ENCODE data around the gene KRT76. TPM values are rescaled to one million over a fixed set of nuclear protein-coding genes. Genes with fewer than 3 reads are reported as not detected.

KRT76 gene
- total RNA-seq = not detected

DNA sequence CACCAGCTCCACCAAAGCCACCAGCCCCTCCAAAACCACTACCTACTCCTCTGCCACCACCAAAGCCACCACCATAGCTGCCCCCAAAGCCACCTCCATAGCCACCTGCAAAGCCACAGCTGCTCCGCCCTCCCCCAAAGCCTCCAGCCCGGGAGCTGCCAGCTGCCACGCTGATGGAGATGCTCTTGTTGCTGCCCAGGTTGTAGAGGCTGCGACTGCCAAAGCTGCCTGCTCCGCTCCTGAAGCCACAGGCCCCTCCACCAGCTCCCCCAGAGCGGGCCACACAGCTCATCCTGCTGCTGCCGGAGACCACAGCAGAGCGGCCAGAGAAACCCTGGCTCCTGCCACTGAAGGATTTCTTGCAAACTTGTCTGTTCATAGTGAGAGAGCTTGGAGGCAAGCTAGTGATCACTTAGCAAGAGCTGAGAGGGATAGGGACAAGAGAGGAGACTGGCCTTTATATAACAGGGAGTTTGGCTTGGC lies at the start of gene KRT76:
Gene KRT76 (minus strand): TSS at position 433 of the 483 bp plus-strand sequence. CDS start 54 bp downstream, at position 379.
- ChIA-PET CTCF (interaction anchor here (1.4 kb wide), 1 partner anchor 12 kb away, joined by 3 read pairs; no protein-coding TSS in a partner anchor), POLR2A (no interaction called here)
- ATAC-seq (no peak), DNase-seq (no peak)
- H3K27ac Mint-ChIP-seq = no peak within 1 kb of the TSS
- H3K4me1 Mint-ChIP-seq (ENCODE audit: low read depth) = no peaks in the 10 kb centered on the region
- intact Hi-C loops (cut with micrococcal nuclease) = no loop called here
- H3K36me3 Mint-ChIP-seq (ENCODE audit: low read depth) = no peaks in the 10 kb centered on the region
- no peaks in the 10 kb centered on the region for H3K9me3 Mint-ChIP-seq
- H3K27me3 Mint-ChIP-seq = no peaks in the 10 kb centered on the region
- TF ChIP-seq, protein P1, sequence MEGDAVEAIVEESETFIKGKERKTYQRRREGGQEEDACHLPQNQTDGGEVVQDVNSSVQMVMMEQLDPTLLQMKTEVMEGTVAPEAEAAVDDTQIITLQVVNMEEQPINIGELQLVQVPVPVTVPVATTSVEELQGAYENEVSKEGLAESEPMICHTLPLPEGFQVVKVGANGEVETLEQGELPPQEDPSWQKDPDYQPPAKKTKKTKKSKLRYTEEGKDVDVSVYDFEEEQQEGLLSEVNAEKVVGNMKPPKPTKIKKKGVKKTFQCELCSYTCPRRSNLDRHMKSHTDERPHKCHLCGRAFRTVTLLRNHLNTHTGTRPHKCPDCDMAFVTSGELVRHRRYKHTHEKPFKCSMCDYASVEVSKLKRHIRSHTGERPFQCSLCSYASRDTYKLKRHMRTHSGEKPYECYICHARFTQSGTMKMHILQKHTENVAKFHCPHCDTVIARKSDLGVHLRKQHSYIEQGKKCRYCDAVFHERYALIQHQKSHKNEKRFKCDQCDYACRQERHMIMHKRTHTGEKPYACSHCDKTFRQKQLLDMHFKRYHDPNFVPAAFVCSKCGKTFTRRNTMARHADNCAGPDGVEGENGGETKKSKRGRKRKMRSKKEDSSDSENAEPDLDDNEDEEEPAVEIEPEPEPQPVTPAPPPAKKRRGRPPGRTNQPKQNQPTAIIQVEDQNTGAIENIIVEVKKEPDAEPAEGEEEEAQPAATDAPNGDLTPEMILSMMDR (IDR thresholded peaks at IDR 0.05) = no peak
- H3K4me3 Mint-ChIP-seq = no peak within 1 kb of the TSS

DNA sequence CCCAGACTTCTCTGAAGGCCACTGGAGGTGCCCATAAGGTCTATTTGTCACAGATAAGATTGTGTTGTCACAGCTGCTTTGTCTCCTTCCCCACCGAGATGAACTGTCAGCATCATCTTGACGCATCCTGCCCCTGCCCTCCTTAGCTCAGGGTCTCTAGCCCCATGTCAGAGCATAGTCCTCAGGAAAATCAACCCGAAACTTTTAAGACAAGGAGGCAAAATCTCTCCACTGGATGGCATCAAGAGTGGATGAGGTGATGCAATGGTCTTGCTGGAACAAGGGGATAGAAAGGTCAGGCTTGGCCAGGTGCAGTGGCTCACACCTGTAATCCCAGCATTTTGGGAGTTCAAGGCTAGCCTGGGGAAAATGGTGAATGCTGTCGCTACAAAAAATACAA lies 48.8 kb upstream of the KRT76 start:
- POLR2A ChIA-PET = no interaction called here
- intact Hi-C loops (cut with micrococcal nuclease) = no loop called here

DNA sequence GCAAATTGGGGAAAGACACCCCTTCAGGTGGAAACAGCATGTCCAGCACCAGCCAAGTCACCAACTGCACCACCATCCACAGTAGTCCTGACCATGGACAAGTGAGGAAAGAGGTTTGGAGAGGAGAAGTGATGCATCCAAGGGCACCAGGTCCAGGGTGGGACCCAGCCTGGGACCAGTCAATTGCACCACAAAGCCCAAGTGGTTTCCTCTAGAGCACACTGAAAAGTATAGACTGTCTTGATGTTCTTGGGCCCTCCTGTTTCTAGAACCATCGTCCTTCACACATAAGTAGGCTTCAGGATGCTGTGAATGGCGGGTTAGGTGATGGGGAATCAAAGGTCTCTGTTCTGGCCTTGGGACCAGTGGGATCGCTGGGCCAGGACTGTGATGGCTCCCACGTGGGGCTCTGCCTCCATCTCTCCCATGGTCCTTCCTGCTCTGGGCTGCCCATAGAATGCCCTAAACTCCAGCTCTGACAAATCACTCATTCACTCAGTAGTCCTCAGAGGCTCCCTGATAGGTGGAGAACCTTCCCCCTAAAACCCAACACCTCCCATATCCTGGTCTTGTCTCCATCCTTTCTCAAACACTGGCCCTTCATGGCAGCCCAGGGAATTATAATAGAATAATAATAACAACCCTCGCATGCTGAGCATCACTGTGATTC lies 47.7 kb upstream of the KRT76 start:
- no peak overlapping the region for H3K27ac Mint-ChIP-seq
- POLR2A ChIA-PET = no interaction called here
- CTCF ChIA-PET = interaction anchor here (1.3 kb wide), 1 partner anchor 55 kb away, joined by 3 read pairs; no protein-coding TSS in a partner anchor

More for the DNA sequence above, 48.8 kb upstream of the KRT76 start:
- TF ChIP-seq, protein P1 (IDR thresholded peaks at IDR 0.05) = no peak
- Mint-ChIP-seq H3K4me1 (ENCODE audit: low read depth) (peaks cover 13% of the 10 kb centered on the region), H3K36me3 (ENCODE audit: low read depth) (no peaks in the 10 kb centered on the region), H3K4me3 (no peak overlapping the region), H3K27ac (no peak overlapping the region), H3K27me3 (no peaks in the 10 kb centered on the region), H3K9me3 (no peaks in the 10 kb centered on the region)
- ATAC-seq (no peak), DNase-seq (no peak)
- CTCF ChIA-PET = interaction anchor here (1.3 kb wide), 1 partner anchor 54 kb away, joined by 3 read pairs; no protein-coding TSS in a partner anchor

DNA sequence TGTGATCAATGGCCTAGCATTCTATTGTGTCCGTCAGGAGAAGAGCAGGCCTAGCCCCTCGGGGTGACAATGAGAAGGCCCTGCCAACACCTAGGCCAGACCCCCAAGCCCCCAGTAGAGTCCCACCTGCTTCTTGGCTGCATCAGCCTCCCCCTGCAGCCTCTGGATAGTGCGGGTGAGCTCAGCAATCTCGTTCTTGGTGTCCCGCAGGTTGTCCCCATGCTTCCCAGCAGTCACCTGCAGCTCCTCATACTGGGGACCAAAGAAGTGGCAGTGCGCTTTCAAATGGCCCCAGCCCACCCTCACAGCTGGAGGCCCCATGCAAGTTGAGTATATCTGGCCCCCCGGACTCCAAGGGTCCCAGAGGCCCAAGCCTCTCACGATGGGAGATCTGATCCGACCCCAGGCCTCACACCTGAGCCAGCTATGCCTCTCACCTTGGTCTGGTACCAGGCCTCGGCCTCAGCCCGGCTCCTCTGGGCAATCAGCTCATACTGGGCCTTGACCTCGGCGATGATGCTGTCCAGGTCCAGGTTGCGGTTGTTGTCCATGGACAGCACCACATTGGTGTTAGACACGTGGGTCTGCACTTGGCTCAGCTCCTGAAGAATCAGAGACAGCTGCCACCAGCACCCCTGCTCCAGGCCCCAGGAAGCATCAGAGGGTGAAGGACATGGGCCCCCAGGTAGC lies 46.8 kb upstream of the KRT76 start:
- H3K27ac Mint-ChIP-seq = no peak overlapping the region
- ATAC-seq (no peak), DNase-seq (no peak)
- no peak overlapping the region for H3K4me3 Mint-ChIP-seq
- H3K27me3 Mint-ChIP-seq = peaks cover 1% of the 10 kb centered on the region
- no peaks in the 10 kb centered on the region for H3K36me3 Mint-ChIP-seq (ENCODE audit: low read depth)
- POLR2A ChIA-PET = no interaction called here
- H3K4me1 Mint-ChIP-seq (ENCODE audit: low read depth) = peaks cover 10% of the 10 kb centered on the region
- intact Hi-C loops (cut with micrococcal nuclease) = no loop called here
- no peaks in the 10 kb centered on the region for H3K9me3 Mint-ChIP-seq
- TF ChIP-seq, protein P1 (IDR thresholded peaks at IDR 0.05) = no peak
- CTCF ChIA-PET = no interaction called here

More for the DNA sequence above, 47.7 kb upstream of the KRT76 start:
- DNase-seq = no peak
- Mint-ChIP-seq H3K4me3 (no peak overlapping the region), H3K36me3 (ENCODE audit: low read depth) (no peaks in the 10 kb centered on the region), H3K27me3 (peaks cover 1% of the 10 kb centered on the region), H3K4me1 (ENCODE audit: low read depth) (peaks cover 13% of the 10 kb centered on the region), H3K9me3 (no peaks in the 10 kb centered on the region)
- intact Hi-C loops (cut with micrococcal nuclease) = no loop called here
- no peak for ATAC-seq
- TF ChIP-seq, protein P1 (IDR thresholded peaks at IDR 0.05) = no peak
